Gastroesophageal sphincter (tissue), 3 donors: ENCODE data around the gene MYCBP2.

Source experiments
- CTCF ChIP-seq, 4 experiments: fragments of 200-600 bp in 2 of 4; fragments of 450-650 bp in 2 of 4; sonication (generic) in 1 of 4; IDR thresholded peaks; one replicate each; pipeline ENCODE4 v1.5.1; 2017 to 2019; ENCODE audit warnings: antibody characterized with exemption in 4 of 4, mild to moderate bottlenecking in 2 of 4, moderate library complexity in 2 of 4
- EP300 ChIP-seq: sonication (generic); formaldehyde crosslinking; IDR thresholded peaks from one replicate; pipeline ENCODE4 v1.6.1; 2017; ENCODE audit warnings: antibody characterized with exemption, mild to moderate bottlenecking
- POLR2A ChIP-seq, 2 donors: fragments of 450-650 bp; IDR thresholded peaks; one replicate each; pipeline ENCODE4 v1.6.1; 2017; ENCODE audit warnings: antibody characterized with exemption in 2 of 2, mild to moderate bottlenecking in 2 of 2, moderate library complexity in 1 of 2
- POLR2AphosphoS5 ChIP-seq: sonication (generic); formaldehyde crosslinking; IDR thresholded peaks from one replicate; pipeline ENCODE4 v1.6.1; 2017; ENCODE audit warnings: antibody characterized with exemption

- TF ChIP-seq EP300 (no peak), CTCF (IDR thresholded peaks at IDR 0.05) (no peak), POLR2A (IDR thresholded peaks at IDR 0.05) (no peak), POLR2AphosphoS5 (no peak)
Measured at GRCh38 chr13:77316430-77316829, 10.5 kb downstream of the MYCBP2 start.
